MM.1S (cell line): ENCODE measurements around the gene SPESP1.

Experiments used
- DNase-seq: peaks from one replicate; pipeline ENCODE4 v3.0.0-alpha.2; 2015
- H2AFZ ChIP-seq: fragments of 300-600 bp; sonication (generic); 2 replicates; pipeline ENCODE4 v1.6.0; 2016; ENCODE audit warnings: antibody characterized with exemption, low read length
- H3F3A ChIP-seq: fragments of 300-600 bp; sonication (generic); 2 replicates; pipeline ENCODE4 v1.6.1; 2016; ENCODE audit warnings: mild to moderate bottlenecking, antibody characterized with exemption, low read length, moderate library complexity, mixed read lengths; ENCODE audit not compliant: insufficient read depth
- H3K27ac ChIP-seq: fragments of 300-600 bp; sonication (generic); 2 replicates; pipeline ENCODE4 v1.5.1; 2016; ENCODE audit warnings: mild to moderate bottlenecking, low read length
- H3K27me3 ChIP-seq: fragments of 300-600 bp; sonication (generic); replicated peaks from 2 replicates; pipeline ENCODE4 v1.6.0; 2016; ENCODE audit warnings: low read length; ENCODE audit not compliant: insufficient read depth
- H3K36me3 ChIP-seq: fragments of 300-600 bp; sonication (generic); replicated peaks from 2 replicates; pipeline ENCODE4 v1.6.1; 2016; ENCODE audit warnings: mild to moderate bottlenecking, low read length, mixed read lengths; ENCODE audit not compliant: insufficient read depth
- H3K4me1 ChIP-seq: fragments of 300-600 bp; sonication (generic); 2 replicates; pipeline ENCODE4 v1.6.1; 2016; ENCODE audit warnings: low read length, mixed read lengths
- H3K4me2 ChIP-seq: fragments of 300-600 bp; sonication (generic); 2 replicates; pipeline ENCODE4 v1.6.0; 2016; ENCODE audit warnings: low read depth, low read length
- H3K4me3 ChIP-seq: fragments of 300-600 bp; sonication (generic); 2 replicates; pipeline ENCODE4 v1.5.1; 2016; ENCODE audit warnings: low read length, mixed read lengths
- H3K79me2 ChIP-seq: fragments of 300-600 bp; sonication (generic); 2 replicates; pipeline ENCODE4 v1.6.1; 2016; ENCODE audit warnings: mixed run types, low read length, mixed read lengths
- H3K9ac ChIP-seq: fragments of 300-600 bp; sonication (generic); 2 replicates; pipeline ENCODE4 v1.6.1; 2016; ENCODE audit warnings: low read length, mixed read lengths
- H3K9me2 ChIP-seq: fragments of 300-600 bp; sonication (generic); replicated peaks from 2 replicates; pipeline ENCODE4 v1.6.1; 2016; ENCODE audit warnings: mild to moderate bottlenecking, low read length, mixed read lengths; ENCODE audit not compliant: insufficient read depth
- H3K9me3 ChIP-seq: fragments of 300-600 bp; sonication (generic); replicated peaks from 2 replicates; pipeline ENCODE4 v1.6.1; 2016; ENCODE audit warnings: mild to moderate bottlenecking, low read length, mixed read lengths; ENCODE audit not compliant: insufficient read depth
- H4K20me1 ChIP-seq: fragments of 300-600 bp; sonication (generic); 2 replicates; pipeline ENCODE4 v1.6.1; 2016; ENCODE audit warnings: mild to moderate bottlenecking, low read length, moderate library complexity, mixed read lengths; ENCODE audit not compliant: insufficient read depth
- EZH2 ChIP-seq: fragments of 300-600 bp; sonication (generic); optimal IDR thresholded peaks from 2 replicates; pipeline ENCODE3; 2017; ENCODE audit warnings: low read depth, mild to moderate bottlenecking, antibody characterized with exemption, low read length, mixed read lengths
- EZH2phosphoT487 ChIP-seq: fragments of 300-600 bp; sonication (generic); IDR thresholded peaks from 2 replicates; pipeline ENCODE4 v1.6.1; 2018; ENCODE audit warnings: antibody characterized with exemption, low read length
- TF ChIP-seq, protein P1 (sequence below): fragments of 300-600 bp; sonication (generic); IDR thresholded peaks from 2 replicates; pipeline ENCODE4 v1.5.1; 2016; ENCODE audit warnings: antibody characterized with exemption, low read length, mixed read lengths

Gene SPESP1

DNA sequence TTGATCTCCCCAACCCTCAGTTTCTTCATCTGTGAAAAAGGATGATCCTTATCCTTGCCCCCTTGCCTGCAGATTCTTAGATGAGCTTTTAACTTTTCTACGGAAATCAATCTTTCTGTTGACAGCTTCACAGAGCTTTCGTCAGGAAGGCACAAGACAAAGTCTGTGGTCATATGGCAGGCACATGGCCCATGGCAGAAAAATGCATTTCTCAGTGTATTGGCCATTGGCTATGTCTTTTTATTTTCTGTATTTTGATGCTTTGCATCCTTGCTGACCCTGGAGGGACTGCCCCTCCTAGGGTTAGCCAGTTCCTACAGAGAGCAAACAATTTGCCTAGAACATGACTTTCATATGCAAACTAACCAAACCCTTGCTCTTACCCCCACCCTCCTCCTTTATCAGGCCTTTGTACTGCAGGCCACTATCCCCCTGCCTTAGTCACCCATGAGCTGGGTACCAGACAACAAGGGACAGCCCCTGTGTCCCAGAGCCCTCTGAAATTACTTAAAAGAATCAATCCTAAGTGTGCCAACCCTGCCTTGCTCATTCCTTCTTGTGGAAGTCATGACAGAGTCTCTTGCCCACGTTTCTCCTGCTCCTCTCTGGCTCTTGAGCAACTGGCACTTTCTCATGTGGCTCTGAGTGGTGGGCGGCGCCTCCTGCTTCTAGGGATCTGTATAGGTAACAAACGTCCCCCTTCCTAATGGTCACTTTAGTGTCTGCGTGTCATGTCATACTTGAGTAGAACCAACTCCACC lies 60.1 kb downstream of the SPESP1 start:
- Histone ChIP-seq H3K4me3 (no peak overlapping the region), H3K9me2 (no peaks in the 10 kb centered on the region), H3K4me2 (no peak overlapping the region), H3K27ac (no peak overlapping the region), H3K79me2 (no peaks in the 10 kb centered on the region), H3K36me3 (no peaks in the 10 kb centered on the region), H3F3A (no peaks in the 10 kb centered on the region), H3K9ac (no peak overlapping the region), H4K20me1 (no peaks in the 10 kb centered on the region), H3K4me1 (no peaks in the 10 kb centered on the region), H3K9me3 (no peaks in the 10 kb centered on the region), H3K27me3 (no peaks in the 10 kb centered on the region), H2AFZ (no peak overlapping the region)
- no peak for TF ChIP-seq EZH2
- TF ChIP-seq, protein P1, sequence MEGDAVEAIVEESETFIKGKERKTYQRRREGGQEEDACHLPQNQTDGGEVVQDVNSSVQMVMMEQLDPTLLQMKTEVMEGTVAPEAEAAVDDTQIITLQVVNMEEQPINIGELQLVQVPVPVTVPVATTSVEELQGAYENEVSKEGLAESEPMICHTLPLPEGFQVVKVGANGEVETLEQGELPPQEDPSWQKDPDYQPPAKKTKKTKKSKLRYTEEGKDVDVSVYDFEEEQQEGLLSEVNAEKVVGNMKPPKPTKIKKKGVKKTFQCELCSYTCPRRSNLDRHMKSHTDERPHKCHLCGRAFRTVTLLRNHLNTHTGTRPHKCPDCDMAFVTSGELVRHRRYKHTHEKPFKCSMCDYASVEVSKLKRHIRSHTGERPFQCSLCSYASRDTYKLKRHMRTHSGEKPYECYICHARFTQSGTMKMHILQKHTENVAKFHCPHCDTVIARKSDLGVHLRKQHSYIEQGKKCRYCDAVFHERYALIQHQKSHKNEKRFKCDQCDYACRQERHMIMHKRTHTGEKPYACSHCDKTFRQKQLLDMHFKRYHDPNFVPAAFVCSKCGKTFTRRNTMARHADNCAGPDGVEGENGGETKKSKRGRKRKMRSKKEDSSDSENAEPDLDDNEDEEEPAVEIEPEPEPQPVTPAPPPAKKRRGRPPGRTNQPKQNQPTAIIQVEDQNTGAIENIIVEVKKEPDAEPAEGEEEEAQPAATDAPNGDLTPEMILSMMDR: no peak
- no peak for DNase-seq

DNA sequence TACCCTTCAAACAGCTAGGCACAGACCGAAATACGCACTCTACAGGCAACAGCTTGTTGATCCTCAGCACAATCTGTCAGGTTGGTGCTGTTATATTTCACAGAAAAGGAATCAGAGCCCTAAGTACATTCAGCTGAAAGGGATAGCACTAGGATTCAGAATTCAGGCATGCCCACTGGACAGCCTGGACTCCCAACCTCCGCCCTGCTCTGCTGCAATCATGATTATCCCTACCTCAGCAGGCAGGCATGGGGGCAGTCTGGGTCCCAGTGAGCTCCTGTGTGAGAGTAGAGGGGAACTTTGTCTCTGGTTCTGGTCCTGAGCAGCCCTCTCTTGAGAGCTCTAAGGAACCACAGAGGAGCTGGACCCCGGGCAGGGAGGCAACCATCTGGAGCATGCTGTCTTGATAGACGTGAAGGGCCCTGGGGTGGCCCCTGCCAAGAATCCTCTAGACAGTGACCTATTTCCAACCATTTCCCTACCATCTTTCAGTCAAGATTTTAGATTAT lies 60.7 kb downstream of the SPESP1 start:
- no peak overlapping the region for H2AFZ ChIP-seq
- no peaks in the 10 kb centered on the region for H3K4me1 ChIP-seq
- no peaks in the 10 kb centered on the region for H3K9me3 ChIP-seq
- no peaks in the 10 kb centered on the region for H3K9me2 ChIP-seq
- no peak for DNase-seq
- no peak overlapping the region for H3K27ac ChIP-seq
- H4K20me1 ChIP-seq: no peaks in the 10 kb centered on the region
- no peak overlapping the region for H3K4me3 ChIP-seq
- H3K36me3 ChIP-seq: no peaks in the 10 kb centered on the region
- TF ChIP-seq, protein P1: no peak
- TF ChIP-seq EZH2 (no peak), EZH2phosphoT487 (no peak)
- no peaks in the 10 kb centered on the region for H3K27me3 ChIP-seq
- no peak overlapping the region for H3K4me2 ChIP-seq
- H3K79me2 ChIP-seq: no peaks in the 10 kb centered on the region
- no peak overlapping the region for H3K9ac ChIP-seq
- no peaks in the 10 kb centered on the region for H3F3A ChIP-seq

DNA sequence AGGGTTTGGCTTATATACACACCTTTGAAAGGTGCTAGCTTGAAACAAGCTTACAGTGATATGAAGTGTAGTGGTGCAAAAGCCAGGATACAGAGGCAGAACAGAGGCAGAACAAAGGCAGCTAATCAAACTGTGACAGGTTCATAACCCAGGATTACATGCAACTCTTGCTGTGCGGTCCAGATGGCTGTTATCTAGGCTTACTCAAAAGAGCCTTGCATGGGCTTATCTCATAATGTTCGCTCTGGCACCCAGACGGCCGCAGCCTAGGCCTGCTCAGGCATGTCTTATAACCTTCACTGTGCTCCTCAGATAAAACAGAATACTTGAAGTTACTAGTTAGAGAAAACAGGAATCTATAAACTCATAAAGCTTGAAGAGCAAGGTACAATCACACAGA lies 61.4 kb downstream of the SPESP1 start:
- Histone ChIP-seq H3K79me2 (no peaks in the 10 kb centered on the region), H3K4me3 (no peak overlapping the region), H3F3A (no peaks in the 10 kb centered on the region), H3K4me1 (no peaks in the 10 kb centered on the region), H3K9me2 (no peaks in the 10 kb centered on the region), H3K4me2 (no peak overlapping the region), H3K36me3 (no peaks in the 10 kb centered on the region), H3K9me3 (no peaks in the 10 kb centered on the region), H4K20me1 (no peaks in the 10 kb centered on the region), H2AFZ (no peak overlapping the region), H3K27me3 (no peaks in the 10 kb centered on the region), H3K9ac (no peak overlapping the region), H3K27ac (no peak overlapping the region)
- TF ChIP-seq EZH2 (no peak), EZH2phosphoT487 (no peak)
- TF ChIP-seq, protein P1: no peak
- no peak for DNase-seq
